HG03432 (cell line): Measurements from ENCODE around the gene COMP.

Experiments used
- ATAC-seq: cut with Tn5 transposase; IDR thresholded peaks from one replicate; pipeline ENCODE4 v1.9.1; 2021; ENCODE audit warnings: mild to moderate bottlenecking, moderate library complexity; ENCODE audit not compliant: unreplicated experiment

The COMP gene

GRCh38 chr19:18770663-18771327 is 20.3 kb downstream of the COMP start:
- ATAC-seq: no peak

DNA sequence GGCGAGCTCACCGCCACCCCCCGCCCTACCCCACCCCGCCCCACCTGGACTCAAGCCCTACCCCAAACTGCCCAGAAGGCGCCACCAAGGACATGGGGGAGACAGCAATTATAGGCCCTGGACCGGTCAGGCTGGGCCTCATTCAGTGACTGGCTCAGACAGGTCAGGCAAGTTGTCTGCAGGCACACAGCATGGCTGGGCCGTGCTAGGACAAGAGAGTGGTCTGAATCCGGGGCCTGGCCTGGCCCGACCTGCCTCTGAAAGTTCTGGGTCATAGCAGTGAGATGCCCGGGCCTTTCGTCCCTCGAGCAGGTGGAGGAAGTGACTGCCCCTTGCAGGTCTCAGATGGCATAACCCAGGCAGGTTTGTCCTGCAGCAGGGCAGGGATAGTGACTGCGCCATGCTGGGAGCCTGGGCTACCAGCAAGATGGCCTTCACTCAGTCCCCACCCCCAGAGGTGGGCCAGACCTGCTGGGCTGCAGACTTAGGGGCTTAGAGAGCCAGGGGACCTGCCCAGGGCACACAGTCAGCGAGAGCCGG is 21.0 kb downstream of the COMP start:
- ATAC-seq: no peak

- ATAC-seq: no peak
Observed at GRCh38 chr19:18768997-18769891, 21.9 kb downstream of the COMP start.

- no peak for ATAC-seq
Observed at GRCh38 chr19:18768046-18768771, 22.9 kb downstream of the COMP start.

- ATAC-seq: no peak
Observed at GRCh38 chr19:18765224-18765623, 25.9 kb downstream of the COMP start.

- ATAC-seq: no peak
Observed at GRCh38 chr19:18764591-18765051, 26.5 kb downstream of the COMP start.

GRCh38 chr19:18763674-18764590 is 27.2 kb downstream of the COMP start:
- ATAC-seq: no peak

- no peak for ATAC-seq
Observed at GRCh38 chr19:18762125-18763023, 28.7 kb downstream of the COMP start.

GRCh38 chr19:18761531-18762110 is 29.5 kb downstream of the COMP start:
- no peak for ATAC-seq

DNA sequence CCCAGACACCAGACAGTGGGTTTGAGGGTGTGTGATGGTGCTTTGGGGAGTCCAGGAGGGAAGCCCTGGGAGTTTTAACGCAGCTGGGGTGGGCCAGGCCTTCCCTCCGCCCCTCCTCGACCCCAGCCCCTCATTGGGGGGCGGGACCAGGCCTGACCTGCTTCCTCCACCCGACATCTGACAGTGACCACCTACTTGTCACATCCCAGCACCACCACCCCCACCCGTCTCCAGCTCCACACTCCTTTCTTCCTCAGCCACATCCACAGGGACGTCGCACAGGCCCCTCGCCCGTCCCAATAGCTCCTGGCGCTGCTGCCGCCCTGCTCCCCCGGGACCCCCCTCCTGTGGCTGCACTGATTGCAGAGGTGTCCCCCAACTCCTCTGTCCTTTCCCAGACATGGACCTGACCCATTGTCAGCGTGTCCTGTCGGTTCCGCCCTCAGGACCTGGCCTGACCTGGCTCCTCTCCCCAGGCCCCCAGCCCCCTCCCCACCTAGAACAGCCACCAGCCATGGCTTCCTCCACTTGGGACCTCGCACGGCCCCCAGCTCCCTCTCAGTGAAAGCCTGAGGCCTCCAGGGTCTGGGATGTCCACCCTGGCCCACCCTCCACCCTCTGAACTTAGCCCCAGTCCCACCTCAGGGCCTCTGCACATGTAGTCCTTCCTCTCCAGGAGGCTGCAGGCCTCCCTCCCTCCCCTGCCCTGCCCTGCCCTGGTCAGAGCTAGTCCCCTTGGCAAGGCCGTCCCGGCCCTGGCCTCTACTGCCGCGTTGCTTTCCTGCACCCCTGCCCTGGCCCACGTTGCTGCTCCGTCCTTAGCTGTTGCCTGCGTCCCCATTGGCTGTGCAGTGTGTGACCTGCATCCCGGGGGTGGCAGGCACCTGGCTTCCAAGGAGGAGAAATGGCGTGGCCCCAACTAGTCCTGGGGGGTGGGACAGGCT is 30.4 kb downstream of the COMP start:
- ATAC-seq: no peak

GRCh38 chr19:18759995-18760426 is 31.1 kb downstream of the COMP start:
- ATAC-seq: no peak

DNA sequence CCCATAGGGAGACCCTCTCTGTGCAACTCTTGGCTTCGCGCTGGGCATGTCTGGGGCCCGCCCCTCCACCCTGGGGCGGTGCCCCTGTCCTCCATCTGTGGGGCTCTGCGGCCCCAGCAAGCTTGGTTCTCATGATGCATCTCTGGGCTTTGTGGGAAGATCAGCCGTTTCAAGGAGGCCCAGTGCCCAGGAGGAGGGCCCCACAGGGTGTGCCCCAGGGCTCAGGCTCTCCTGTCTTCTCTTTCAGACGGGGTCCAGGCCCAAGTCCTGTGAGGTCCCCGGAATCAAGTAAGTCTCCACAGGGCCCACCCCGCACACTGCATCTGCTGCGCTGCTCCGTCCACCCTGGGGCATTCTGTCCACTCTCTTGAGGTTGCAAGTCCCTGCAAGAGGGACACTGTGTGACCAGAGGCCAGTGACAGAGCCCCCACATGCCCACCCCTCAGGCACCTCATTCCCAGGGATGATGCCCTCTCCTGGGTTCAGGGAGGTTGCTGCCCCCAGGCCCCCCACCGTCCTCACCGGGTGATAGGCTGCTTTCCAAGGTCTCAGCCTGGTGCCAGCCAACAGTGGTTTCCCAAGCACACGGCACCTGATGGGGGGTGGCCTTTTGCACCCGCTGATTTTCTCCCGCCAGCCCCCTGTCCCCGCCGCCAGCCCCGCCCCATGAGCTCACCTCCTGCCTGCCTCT is 31.7 kb downstream of the COMP start:
- no peak for ATAC-seq

DNA sequence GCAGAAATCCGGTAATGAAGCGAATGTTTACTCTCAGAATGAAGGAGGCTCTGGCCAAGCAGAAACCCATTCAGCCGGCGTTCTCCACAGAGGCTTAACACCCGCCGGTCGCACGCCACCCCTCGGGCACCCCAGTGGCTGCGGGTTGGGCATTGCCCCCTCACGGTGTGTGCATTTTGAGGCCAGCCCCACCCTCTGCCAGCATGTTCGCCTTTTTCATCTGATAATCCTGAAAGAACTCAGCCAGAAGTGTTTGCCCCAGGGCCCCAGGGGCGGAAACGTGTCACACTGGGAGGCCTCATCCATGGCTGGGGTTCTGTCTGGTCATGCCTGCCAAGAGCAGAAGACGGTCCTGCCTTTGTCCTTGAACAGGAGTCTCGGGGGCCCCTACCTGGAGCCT is 34.2 kb downstream of the COMP start:
- ATAC-seq: no peak

DNA sequence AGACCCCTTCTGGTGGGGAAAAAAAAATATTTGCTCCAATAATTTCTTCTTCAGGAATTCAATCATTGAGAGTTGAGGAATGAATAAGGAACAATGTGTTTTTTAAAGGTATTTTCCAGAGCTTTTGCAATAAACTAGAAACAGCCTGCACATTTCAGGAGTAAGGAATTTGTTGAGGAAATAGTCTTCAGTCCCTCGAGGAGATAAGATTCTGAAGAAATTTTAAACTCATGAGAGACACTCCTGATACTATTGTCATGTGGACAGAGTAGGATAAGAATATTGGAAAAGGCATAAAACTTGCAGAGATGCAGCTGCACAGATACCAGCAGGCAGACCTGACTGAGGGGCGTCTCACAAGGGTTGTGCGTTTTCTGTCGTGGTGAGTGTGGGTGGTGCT is 36.6 kb downstream of the COMP start:
- no peak for ATAC-seq

DNA sequence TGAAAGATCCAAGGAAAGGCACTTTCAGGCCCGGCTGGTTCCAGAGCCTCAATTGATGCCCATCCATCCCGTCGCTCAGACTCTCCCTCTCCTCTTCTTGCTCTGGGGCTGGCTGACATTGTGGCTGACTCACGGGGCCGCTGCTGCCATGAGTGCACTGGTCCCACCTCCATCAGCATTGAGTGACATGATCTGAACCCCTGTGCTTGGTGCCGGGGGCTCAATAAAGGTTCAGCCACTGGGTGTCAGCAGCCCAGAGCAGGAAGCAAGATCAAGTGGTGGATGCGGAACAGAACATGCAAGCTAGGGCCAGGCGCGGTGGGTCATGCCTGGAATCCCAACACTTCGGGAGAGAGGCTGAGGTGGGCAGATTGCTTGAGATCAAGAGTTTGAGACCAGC is 39.5 kb downstream of the COMP start:
- no peak for ATAC-seq

DNA sequence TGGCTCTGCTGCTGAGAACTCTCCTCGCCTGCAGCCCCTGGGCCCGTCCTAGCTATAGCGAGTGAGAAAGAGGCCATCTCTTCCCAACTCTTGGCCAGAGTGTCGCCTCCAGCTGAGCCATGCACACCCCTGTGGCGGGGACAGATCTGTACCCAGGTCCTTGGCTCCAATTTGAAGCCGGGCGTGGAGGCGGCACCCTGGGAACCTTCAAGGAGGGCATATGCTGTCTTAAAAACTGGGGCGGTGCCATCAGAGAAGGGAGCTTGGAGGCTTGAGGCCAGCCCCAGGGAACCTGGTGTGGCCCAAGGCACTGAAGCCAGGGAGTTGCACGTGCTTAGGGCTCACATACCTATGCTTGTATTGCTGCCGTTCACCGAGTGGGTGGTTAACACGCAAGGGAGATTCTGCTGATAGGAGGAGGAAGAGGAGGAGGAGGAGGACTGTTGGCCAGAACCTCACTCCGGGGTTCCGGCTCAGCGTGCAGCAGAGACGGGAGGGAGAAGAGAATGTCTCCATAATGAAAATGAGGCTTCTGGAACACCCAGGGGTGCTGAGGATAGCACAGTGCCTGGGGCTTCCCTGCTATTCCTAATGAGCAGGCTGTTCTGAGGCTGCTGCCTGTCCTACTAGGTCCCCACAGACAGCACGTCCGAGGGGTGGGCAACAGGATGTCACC is 40.7 kb downstream of the COMP start:
- ATAC-seq: no peak
